Kidney (tissue), 14 donors: ENCODE data around the gene CHST13. TPM values are rescaled to one million over a fixed set of nuclear protein-coding genes. Genes with fewer than 3 reads are reported as not detected.

Experiments used
- DNase-seq, 5 donors: peaks; one replicate each; pipeline ENCODE4 v3.0.0-alpha.2; 2013 to 2020
- FAIRE-seq: peaks from 2 replicates; lab custom pipeline; 2012; peaks lifted over from hg19 to GRCh38; lab: Jason Lieb, UNC
- H3K27ac ChIP-seq, 2 donors: one replicate each; pipeline ENCODE4 v1.7.0; 2013; ENCODE audit warnings: low read depth in 2 of 2, low read length in 2 of 2, inconsistent platforms in 1 of 2
- H3K27me3 ChIP-seq: one replicate; pipeline ENCODE4 v1.7.1; 2013; ENCODE audit warnings: low read length, inconsistent platforms; ENCODE audit not compliant: control insufficient read depth, insufficient read depth
- H3K36me3 ChIP-seq, 3 donors: one replicate each; pipeline versions ENCODE4 v1.7.0 to v1.7.1; 2013; ENCODE audit warnings: low read length in 3 of 3, control low read depth in 1 of 3, inconsistent platforms in 1 of 3; ENCODE audit not compliant: insufficient read depth in 3 of 3, control insufficient read depth in 2 of 3
- H3K4me1 ChIP-seq, 3 donors: one replicate each; pipeline versions ENCODE4 v1.7.0 to v1.7.1; 2013; ENCODE audit warnings: low read length in 3 of 3, inconsistent platforms in 1 of 3, low read depth in 1 of 3; ENCODE audit not compliant: control insufficient read depth in 2 of 3, insufficient read depth in 2 of 3
- H3K4me3 ChIP-seq, 3 donors: one replicate each; pipeline versions ENCODE4 v1.7.0 to v1.8.1; 2013; ENCODE audit warnings: low read length in 3 of 3, control low read depth in 1 of 3, inconsistent platforms in 1 of 3
- H3K9ac ChIP-seq, 3 donors: one replicate each; pipeline versions ENCODE4 v1.7.0 to v1.7.1; 2013; ENCODE audit warnings: low read length in 3 of 3, control low read depth in 1 of 3, inconsistent platforms in 1 of 3
- H3K9me3 ChIP-seq, 3 donors: one replicate each; pipeline versions ENCODE4 v1.7.0 to v1.7.1; 2013; ENCODE audit warnings: low read length in 3 of 3, control low read depth in 1 of 3, inconsistent platforms in 1 of 3; ENCODE audit not compliant: control insufficient read depth in 2 of 3, insufficient read depth in 1 of 3
- intact Hi-C: fragments of 100-400 bp; cut with DNase I; formaldehyde crosslinking; loops from one replicate; pipeline ENCODE4 v1.11.1; 2022
- polyA plus RNA-seq: library from polyadenylated mRNA; stranded (reverse); fragments of 350-450 nt; fragmentation: Illumina TruSeq; extraction: RNeasy Lipid Tissue Mini Kit (QIAGEN cat#74804); gene quantifications from one replicate; pipeline ENCODE4 v1.2.3, GENCODE V29; 2014; ENCODE audit warnings: low read depth, low replicate concordance; ENCODE audit not compliant: insufficient read depth
- total RNA-seq: library from RNA; stranded (reverse); fragmentation: NEBNext Ultra II Directional; extraction: Animal tissue kit (Norgen Biotek cat#: 25700); gene quantifications from one replicate; pipeline ENCODE4 v1.2.1, GENCODE V29; 2021
- TF ChIP-seq, protein P1 (sequence below): IDR thresholded peaks from 3 replicates; pipeline ENCODE4 v1.5.1; 2012; ENCODE audit warnings: mild to moderate bottlenecking, moderate library complexity, borderline replicate concordance; ENCODE audit not compliant: insufficient read depth; ENCODE audit errors: extremely low read depth
- donor health status: control.
- donor health status: control.
- donor health status: control.
- donor health status: control.
- donor health status: control.
- donor health status: DM: yes; HTN: yes; CAD: no.
- donor health status: Normal renal cell carcinoma (clear cell type).

Gene CHST13
- total and polyA plus RNA-seq, 2 donors from 2014 or later: 3.3 to 7.0 TPM

DNA sequence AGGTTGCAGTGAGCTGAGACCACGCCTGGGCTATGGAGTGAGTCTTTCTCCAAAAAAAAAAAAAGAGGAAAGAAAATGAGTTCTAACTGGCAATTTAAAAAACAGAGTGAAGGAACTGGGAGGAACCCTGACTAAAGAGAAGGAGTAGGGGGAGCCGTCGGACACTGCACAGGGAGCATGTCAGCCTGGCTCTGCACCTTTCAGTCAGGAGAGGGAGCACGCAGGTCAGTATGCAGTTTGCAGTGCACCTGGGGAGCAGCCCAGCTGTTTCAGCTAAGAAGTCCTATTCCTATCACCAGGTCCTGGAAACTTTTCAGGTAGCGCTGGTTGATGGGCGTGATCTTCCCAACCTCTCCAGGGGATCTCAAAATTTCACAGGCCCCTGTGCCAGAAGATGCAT lies 33.3 kb upstream of the CHST13 start:
- Histone ChIP-seq H3K4me1 (peaks cover 0 to 3% (median 0%) of the 10 kb centered on the region in 3 donors), H3K36me3 (no peaks in the 10 kb centered on the region), H3K27me3 (no peaks in the 10 kb centered on the region), H3K9me3 (no peaks in the 10 kb centered on the region), H3K4me3 (no peak overlapping the region), H3K9ac (no peak overlapping the region), H3K27ac (no peak overlapping the region)
- TF ChIP-seq, protein P1, sequence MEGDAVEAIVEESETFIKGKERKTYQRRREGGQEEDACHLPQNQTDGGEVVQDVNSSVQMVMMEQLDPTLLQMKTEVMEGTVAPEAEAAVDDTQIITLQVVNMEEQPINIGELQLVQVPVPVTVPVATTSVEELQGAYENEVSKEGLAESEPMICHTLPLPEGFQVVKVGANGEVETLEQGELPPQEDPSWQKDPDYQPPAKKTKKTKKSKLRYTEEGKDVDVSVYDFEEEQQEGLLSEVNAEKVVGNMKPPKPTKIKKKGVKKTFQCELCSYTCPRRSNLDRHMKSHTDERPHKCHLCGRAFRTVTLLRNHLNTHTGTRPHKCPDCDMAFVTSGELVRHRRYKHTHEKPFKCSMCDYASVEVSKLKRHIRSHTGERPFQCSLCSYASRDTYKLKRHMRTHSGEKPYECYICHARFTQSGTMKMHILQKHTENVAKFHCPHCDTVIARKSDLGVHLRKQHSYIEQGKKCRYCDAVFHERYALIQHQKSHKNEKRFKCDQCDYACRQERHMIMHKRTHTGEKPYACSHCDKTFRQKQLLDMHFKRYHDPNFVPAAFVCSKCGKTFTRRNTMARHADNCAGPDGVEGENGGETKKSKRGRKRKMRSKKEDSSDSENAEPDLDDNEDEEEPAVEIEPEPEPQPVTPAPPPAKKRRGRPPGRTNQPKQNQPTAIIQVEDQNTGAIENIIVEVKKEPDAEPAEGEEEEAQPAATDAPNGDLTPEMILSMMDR: no peak
- DNase-seq (peak in 2 of 5 donors; percentile 11 to 27), FAIRE-seq (no peak)
- intact Hi-C loops: no loop called here

DNA sequence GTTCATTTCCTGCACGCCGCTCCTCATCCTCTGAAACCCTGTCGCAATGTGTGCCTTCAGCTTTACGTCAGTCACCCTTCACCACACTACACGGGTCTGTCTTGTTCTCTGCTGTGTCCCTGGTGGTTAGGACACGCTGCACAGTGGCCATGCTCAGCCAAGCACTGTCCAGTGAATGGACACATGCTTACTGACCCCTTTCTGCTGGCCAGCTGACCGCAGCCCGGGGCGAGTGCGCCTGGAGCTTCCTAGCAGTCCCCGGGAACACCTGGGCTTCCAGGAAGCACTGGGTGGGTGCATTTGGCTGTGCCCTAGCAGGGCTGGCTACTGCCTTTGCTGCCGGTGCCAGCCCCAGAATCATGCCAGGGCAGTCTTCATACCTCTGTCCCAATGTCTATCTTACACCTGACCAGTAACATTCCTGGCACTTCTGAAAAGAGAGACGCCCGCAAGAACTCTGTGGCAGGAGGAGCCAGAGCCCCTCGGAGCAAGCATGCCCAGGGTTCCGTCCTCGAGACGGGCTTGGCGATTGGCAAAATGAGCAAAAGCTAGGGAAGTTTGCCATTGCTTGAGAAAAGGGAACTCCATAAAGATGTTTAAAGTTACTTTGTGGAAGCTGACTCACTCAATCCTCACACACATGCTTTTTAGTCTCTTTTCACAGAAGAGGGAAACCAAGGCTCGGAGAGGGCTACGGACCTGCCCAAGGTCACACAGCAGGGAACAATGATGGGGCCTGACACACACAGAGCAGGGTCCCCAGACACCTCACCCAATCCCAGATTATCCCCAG lies 32.5 kb upstream of the CHST13 start:
- Histone ChIP-seq H3K4me1 (peaks cover 0 to 3% (median 0%) of the 10 kb centered on the region in 3 donors), H3K9ac (no peak overlapping the region), H3K4me3 (no peak overlapping the region), H3K9me3 (no peaks in the 10 kb centered on the region), H3K27ac (no peak overlapping the region), H3K36me3 (no peaks in the 10 kb centered on the region), H3K27me3 (no peaks in the 10 kb centered on the region)
- DNase-seq: peak in 1 of 5 donors; percentile 51
- TF ChIP-seq, protein P1: no peak
- no peak for FAIRE-seq
- intact Hi-C loops: no loop called here

DNA sequence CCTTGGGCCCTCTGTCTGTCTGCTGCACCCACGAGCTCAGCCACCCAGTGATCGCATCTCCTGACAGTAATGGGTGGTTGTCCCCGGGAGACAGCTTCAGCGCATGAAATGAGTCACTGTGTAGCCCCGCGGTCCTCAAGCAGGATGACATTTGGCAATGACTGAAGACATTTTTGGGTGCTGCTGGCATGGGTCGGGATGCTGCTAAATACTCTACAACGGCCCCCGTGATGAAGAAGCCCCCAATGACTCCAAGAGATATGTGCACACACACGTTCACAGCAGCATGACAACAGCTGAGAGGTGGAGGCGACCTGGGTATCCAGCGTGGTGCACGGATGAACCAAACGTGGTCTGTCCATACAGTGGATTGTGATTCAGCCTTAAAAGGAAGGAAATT lies 30.9 kb upstream of the CHST13 start:
- H3K9me3 ChIP-seq: no peaks in the 10 kb centered on the region
- no peaks in the 10 kb centered on the region for H3K27me3 ChIP-seq
- intact Hi-C loops: no loop called here
- no peak for FAIRE-seq
- no peak overlapping the region for H3K4me3 ChIP-seq
- no peaks in the 10 kb centered on the region for H3K4me1 ChIP-seq
- peak in 1 of 5 donors; percentile 21 for DNase-seq
- H3K9ac ChIP-seq: no peak overlapping the region
- TF ChIP-seq, protein P1: no peak
- no peaks in the 10 kb centered on the region for H3K36me3 ChIP-seq
- H3K27ac ChIP-seq: no peak overlapping the region

DNA sequence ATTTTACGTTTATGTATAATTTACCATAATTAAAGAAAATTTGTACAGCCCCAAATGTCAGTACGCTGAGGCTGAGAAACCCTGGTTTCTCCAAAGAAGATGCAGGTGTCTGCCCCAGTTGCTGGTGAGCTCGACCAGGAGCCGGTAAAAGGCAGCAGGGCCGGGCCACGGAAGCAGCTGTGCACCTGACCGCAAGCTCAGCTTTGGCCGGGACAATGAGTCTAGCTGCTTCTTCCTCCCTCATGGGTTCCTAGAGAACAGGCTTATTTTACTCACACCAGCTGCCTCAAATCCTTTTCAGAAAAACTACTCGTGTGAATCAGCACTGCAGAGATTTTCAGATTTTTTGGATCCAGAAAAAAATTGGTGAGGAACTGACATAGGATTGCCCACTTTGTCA lies 30.2 kb upstream of the CHST13 start:
- Histone ChIP-seq H3K4me1 (no peaks in the 10 kb centered on the region), H3K4me3 (no peak overlapping the region), H3K9me3 (no peaks in the 10 kb centered on the region), H3K27me3 (no peaks in the 10 kb centered on the region), H3K36me3 (no peaks in the 10 kb centered on the region), H3K9ac (no peak overlapping the region), H3K27ac (no peak overlapping the region)
- TF ChIP-seq, protein P1: no peak
- intact Hi-C loops: no loop called here
- DNase-seq (peak in 1 of 5 donors; percentile 42), FAIRE-seq (no peak)
